ENCODE measurements around the gene MAP7D1. TPM values are rescaled to one million over a fixed set of nuclear protein-coding genes. Genes with fewer than 3 reads are reported as not detected.

MAP7D1 gene
- total RNA-seq, 1 donor, result 132 TPM

- Histone ChIP-seq H3K79me2 (ENCODE audit: insufficient read depth, low read length) (no peaks in the 10 kb centered on the region), H3K27ac (ENCODE audit: low read depth, low read length) (no peak overlapping the region), H3K36me3 (ENCODE audit: insufficient read depth, low read length) (no peaks in the 10 kb centered on the region), H3K27me3 (ENCODE audit: insufficient read depth, low read length) (no peaks in the 10 kb centered on the region), H3K9me3 (ENCODE audit: low read depth, low read length) (no peaks in the 10 kb centered on the region), H4K20me1 (ENCODE audit: insufficient read depth, low read length) (no peaks in the 10 kb centered on the region), H2AFZ (ENCODE audit: low read length) (no peak overlapping the region), H3K4me1 (ENCODE audit: insufficient read depth, low read length) (peaks cover 34% of the 10 kb centered on the region), H3K4me3 (ENCODE audit: insufficient read depth, low read length) (no peak overlapping the region), H3K4me2 (ENCODE audit: insufficient read depth, low read length) (no peak overlapping the region)
- peak; percentile 39 for DNase-seq (ENCODE audit: insufficient read length, low spot score, missing footprints)
- no peak for TF ChIP-seq CTCF (IDR thresholded peaks at IDR 0.05; ENCODE audit: extremely low read depth, low read depth, low read length)
These were observed 37.3 kb upstream of the MAP7D1 start for GRCh38 chr1:36118447-36119204.

DNA sequence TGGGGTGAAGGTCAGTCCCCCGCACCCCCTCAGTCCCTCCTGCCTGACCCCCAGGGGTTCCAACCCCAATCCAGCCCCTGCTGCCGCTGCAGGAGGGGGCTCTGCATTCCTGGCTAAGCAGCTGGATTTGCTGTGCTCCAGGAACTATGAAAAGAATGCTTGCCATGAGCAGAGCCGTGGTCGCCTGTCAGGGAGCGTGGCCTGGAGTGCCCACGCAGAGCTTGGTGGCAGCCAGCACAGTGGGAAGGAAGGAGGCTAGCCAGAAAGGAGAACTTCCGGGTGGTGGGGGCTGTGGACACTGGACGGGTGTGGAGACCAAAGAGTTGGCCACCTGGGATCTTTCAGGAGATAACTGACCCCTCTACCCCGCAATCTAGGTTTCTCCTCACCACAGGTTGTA is 36.5 kb upstream of the MAP7D1 start:
- H2AFZ ChIP-seq (ENCODE audit: low read length), result peak overlapping the region; percentile 63
- no peak overlapping the region for H3K27ac ChIP-seq (ENCODE audit: low read depth, low read length)
- no peaks in the 10 kb centered on the region for H3K9me3 ChIP-seq (ENCODE audit: low read depth, low read length)
- no peaks in the 10 kb centered on the region for H3K79me2 ChIP-seq (ENCODE audit: insufficient read depth, low read length)
- no peak for DNase-seq (ENCODE audit: insufficient read length, low spot score, missing footprints)
- no peak for TF ChIP-seq CTCF (IDR thresholded peaks at IDR 0.05; ENCODE audit: extremely low read depth, low read depth, low read length)
- no peak overlapping the region for H3K4me3 ChIP-seq (ENCODE audit: insufficient read depth, low read length)
- no peaks in the 10 kb centered on the region for H4K20me1 ChIP-seq (ENCODE audit: insufficient read depth, low read length)
- H3K36me3 ChIP-seq (ENCODE audit: insufficient read depth, low read length), result no peaks in the 10 kb centered on the region
- H3K4me1 ChIP-seq (ENCODE audit: insufficient read depth, low read length), result peaks cover 35% of the 10 kb centered on the region
- no peak overlapping the region for H3K4me2 ChIP-seq (ENCODE audit: insufficient read depth, low read length)
- peaks cover 5% of the 10 kb centered on the region for H3K27me3 ChIP-seq (ENCODE audit: insufficient read depth, low read length)

DNA sequence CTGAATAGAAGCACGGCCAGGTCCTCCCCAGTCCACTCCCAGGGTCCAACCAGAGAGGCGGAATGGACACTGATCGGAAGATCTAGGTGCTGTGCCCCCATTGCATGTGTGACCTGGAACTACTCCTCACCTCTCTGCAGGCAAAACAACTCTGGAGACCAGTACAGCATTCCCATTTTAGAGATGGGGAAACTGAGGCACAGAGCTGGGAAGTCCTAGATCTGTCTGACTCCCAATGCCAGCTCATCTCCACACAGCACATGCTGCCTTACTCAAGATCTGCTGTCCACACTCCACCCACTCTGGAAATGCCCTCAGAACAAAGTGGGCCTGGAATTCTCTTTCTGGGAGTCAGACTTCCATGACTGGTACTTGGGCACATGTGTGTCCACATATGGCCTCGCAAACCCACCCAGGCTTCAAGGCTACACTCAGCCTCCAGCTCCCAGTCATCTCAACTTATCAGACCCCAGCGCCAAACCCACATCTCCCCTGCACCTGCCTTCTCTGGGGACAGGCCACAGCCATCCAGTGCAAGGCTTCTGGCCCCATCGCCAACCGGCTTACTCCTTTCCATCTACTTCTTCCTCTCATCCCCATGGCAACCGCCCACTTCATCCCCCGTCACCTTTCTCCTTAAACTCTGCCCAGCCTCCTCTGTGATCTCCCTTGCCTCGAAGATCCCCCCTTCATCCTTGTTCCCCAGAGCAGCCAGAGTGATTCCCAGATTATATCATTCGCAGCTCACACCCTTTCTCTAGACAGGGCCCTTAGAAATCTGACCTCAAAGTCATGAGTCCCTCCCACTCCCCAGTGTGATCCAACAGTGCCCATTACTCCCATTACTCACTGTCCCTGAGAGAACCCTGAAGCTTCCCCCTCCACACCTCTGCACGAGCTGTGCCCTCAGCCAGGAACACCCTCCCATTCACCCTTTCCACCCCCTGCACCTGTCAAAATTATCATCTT is 33.6 kb upstream of the MAP7D1 start:
- peaks cover 19% of the 10 kb centered on the region for H3K4me1 ChIP-seq (ENCODE audit: insufficient read depth, low read length)
- no peak overlapping the region for H3K4me2 ChIP-seq (ENCODE audit: insufficient read depth, low read length)

More for the DNA sequence above, 33.6 kb upstream of the MAP7D1 start:
- Histone ChIP-seq H2AFZ (ENCODE audit: low read length) (no peak overlapping the region), H3K79me2 (ENCODE audit: insufficient read depth, low read length) (no peaks in the 10 kb centered on the region), H3K4me3 (ENCODE audit: insufficient read depth, low read length) (no peak overlapping the region), H3K9me3 (ENCODE audit: low read depth, low read length) (no peaks in the 10 kb centered on the region), H4K20me1 (ENCODE audit: insufficient read depth, low read length) (no peaks in the 10 kb centered on the region), H3K36me3 (ENCODE audit: insufficient read depth, low read length) (no peaks in the 10 kb centered on the region), H3K27me3 (ENCODE audit: insufficient read depth, low read length) (peaks cover 12% of the 10 kb centered on the region), H3K27ac (ENCODE audit: low read depth, low read length) (no peak overlapping the region)
- DNase-seq (ENCODE audit: insufficient read length, low spot score, missing footprints), result peak; percentile 82
- TF ChIP-seq CTCF (IDR thresholded peaks at IDR 0.05; ENCODE audit: extremely low read depth, low read depth, low read length), result no peak

All from osteoblast (primary cell).